GM12872 (cell line): ENCODE results near the gene OR2D3.

Experiments used
- CTCF ChIP-seq: IDR thresholded peaks from 3 replicates; pipeline ENCODE4 v1.5.1; 2011; ENCODE audit warnings: low read depth, mild to moderate bottlenecking, low read length, moderate library complexity; ENCODE audit not compliant: insufficient read depth

OR2D3 gene

GRCh38 chr11:6920702-6921101 lies at the start of gene OR2D3:
Gene OR2D3, plus strand, starts transcription at chr11:6921002. Its CDS starts 0 bp downstream, at chr11:6921002.
- no peak for TF ChIP-seq CTCF

DNA sequence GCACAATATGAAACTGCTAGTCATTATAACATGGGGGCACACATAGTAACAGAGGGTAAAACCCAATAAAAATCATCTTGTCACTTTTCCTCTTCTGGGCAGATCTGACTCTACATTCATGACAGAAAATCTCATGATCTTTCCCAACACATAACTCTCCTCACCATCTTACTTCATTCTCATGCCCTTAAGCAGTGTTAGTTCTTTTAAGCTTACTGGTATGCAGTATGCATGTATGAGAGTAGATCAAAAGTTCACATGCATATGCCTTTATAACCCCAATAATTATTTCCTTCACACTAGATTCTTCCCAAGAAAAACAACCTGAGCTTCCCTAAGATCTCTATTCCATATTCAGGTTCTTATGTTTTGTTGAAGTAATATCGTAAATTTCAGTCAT lies 49.5 kb upstream of the OR2D3 start:
- no peak for TF ChIP-seq CTCF

- no peak for TF ChIP-seq CTCF
Measured at GRCh38 chr11:6875761-6876160, 45.0 kb upstream of the OR2D3 start.

DNA sequence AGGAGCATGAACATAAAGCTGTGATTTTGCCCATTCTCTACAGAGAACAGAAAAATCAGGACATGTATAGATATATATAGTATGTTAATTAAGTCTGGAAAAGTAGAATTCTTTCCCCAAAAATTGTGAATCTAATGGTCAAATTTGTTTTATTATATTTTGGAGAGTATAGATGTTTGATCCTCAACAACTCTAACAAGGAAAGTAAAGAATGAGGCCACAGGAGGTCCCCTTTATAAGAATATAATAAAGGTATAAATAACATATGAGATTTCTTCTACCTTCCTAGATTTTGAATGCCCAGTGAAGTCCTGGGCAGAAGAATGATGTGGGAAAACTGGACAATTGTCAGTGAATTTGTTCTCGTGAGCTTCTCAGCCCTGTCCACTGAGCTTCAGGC lies 44.5 kb upstream of the OR2D3 start, which contains the start of gene OR10A4:
Gene OR10A4 (plus strand): TSS at position 301 of the 400 bp plus-strand sequence. CDS start 23 bp downstream, at position 324.
- TF ChIP-seq CTCF = no peak

DNA sequence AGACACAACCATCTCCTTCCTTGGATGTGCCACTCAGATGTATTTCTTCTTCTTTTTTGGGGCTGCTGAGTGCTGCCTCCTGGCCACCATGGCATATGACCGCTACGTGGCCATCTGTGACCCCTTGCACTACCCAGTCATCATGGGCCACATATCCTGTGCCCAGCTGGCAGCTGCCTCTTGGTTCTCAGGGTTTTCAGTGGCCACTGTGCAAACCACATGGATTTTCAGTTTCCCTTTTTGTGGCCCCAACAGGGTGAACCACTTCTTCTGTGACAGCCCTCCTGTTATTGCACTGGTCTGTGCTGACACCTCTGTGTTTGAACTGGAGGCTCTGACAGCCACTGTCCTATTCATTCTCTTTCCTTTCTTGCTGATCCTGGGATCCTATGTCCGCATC lies 43.9 kb upstream of the OR2D3 start:
- TF ChIP-seq CTCF = no peak

DNA sequence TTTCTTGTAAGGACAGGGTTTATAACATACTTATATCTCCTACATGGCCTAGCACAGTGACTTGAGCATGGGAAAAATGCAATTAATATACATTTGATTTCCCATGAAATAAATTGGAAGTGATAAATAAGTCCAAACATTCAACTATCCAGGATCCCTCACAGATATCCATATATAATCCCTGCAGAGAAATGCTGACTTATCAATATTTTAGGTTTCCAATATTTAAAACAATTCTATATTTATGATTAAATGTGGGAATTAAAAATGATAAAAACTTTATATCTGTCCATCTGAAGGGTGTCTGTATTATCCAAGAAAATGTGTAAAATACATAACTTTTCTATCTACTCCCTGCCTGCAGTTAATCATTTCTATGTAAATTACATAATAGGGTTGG lies 38.1 kb upstream of the OR2D3 start:
- no peak for TF ChIP-seq CTCF

GRCh38 chr11:6888830-6889229 lies 32.0 kb upstream of the OR2D3 start:
- TF ChIP-seq CTCF = no peak

- TF ChIP-seq CTCF = no peak
Measured at GRCh38 chr11:6889835-6890234, 31.0 kb upstream of the OR2D3 start.
